NB4 (cell line): ENCODE results near the gene MMAB.

ENCODE experiments used
- CTCF ChIP-seq: IDR thresholded peaks from one replicate; pipeline ENCODE4 v1.5.1; 2012; ENCODE audit warnings: low read depth, low read length
- POLR2A ChIP-seq: IDR thresholded peaks from 2 replicates; pipeline ENCODE4 v1.6.1; 2011; ENCODE audit warnings: mild to moderate bottlenecking; ENCODE audit not compliant: insufficient read length; ENCODE audit errors: extremely low read depth

GRCh38 chr12:109547286-109547685, 26.0 kb downstream of the MMAB start:
- TF ChIP-seq CTCF (no peak), POLR2A (no peak)
